Mucosa of stomach (tissue), 1 donor: Measurements from ENCODE around the gene HNRNPM.

Experiments
- H3K27me3 ChIP-seq: one replicate; pipeline ENCODE4 v1.7.0; 2013; ENCODE audit warnings: mild to moderate bottlenecking, low read length; ENCODE audit not compliant: control insufficient read depth, insufficient read depth
- H3K36me3 ChIP-seq: one replicate; pipeline ENCODE4 v1.7.0; 2013; ENCODE audit warnings: low read length; ENCODE audit not compliant: control insufficient read depth, insufficient read depth
- H3K4me1 ChIP-seq: one replicate; pipeline ENCODE4 v1.7.0; 2013; ENCODE audit warnings: mild to moderate bottlenecking, low read length; ENCODE audit not compliant: control insufficient read depth, insufficient read depth
- H3K4me3 ChIP-seq: one replicate; pipeline ENCODE4 v1.7.0; 2013; ENCODE audit warnings: low read length
- H3K9ac ChIP-seq: one replicate; pipeline ENCODE4 v1.7.0; 2013; ENCODE audit warnings: mild to moderate bottlenecking, low read length, moderate library complexity
- H3K9me3 ChIP-seq: one replicate; pipeline ENCODE4 v1.7.0; 2013; ENCODE audit warnings: mild to moderate bottlenecking, low read length, moderate library complexity; ENCODE audit not compliant: control insufficient read depth
- donor health status: Pancreatic carcinoma.

HNRNPM gene, protein sequence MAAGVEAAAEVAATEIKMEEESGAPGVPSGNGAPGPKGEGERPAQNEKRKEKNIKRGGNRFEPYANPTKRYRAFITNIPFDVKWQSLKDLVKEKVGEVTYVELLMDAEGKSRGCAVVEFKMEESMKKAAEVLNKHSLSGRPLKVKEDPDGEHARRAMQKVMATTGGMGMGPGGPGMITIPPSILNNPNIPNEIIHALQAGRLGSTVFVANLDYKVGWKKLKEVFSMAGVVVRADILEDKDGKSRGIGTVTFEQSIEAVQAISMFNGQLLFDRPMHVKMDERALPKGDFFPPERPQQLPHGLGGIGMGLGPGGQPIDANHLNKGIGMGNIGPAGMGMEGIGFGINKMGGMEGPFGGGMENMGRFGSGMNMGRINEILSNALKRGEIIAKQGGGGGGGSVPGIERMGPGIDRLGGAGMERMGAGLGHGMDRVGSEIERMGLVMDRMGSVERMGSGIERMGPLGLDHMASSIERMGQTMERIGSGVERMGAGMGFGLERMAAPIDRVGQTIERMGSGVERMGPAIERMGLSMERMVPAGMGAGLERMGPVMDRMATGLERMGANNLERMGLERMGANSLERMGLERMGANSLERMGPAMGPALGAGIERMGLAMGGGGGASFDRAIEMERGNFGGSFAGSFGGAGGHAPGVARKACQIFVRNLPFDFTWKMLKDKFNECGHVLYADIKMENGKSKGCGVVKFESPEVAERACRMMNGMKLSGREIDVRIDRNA

DNA sequence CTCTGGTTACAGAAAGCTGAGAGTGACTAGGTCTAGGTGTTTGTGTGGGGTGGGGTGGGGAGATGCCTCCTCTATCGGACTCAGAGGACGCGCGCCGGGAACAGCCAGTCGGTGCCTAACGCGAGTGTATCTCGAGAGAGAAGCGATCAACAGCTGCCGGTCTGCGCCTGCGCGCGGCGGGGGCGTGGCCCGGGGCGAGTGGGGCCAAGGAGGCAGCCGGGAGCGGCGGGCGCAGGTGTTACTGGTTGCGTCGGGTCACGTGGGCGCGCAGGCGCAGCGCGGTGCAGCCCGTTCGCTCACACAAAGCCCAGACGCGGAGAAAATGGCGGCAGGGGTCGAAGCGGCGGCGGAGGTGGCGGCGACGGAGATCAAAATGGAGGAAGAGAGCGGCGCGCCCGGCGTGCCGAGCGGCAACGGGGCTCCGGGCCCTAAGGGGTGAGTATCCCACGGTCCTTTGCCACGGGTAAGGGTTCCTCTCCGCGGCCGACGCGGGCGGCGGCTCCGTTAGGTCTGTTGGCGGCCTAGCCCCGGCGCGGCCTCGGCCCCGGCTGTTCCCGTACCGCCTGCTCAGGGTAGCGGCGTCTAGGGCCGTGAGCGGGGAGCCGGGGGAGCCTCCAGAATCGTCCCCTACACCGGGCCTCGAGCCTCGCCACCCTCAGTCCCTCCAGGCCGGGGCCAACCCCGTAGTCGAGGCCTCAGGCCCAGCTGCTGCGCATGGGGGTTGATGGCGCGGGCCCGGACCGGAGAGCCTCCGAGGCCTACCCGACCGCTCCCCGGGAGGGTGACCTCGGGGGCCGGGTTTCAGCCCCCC, at the start of gene HNRNPM:
Gene HNRNPM (plus strand): TSS at position 299 of the 811 bp plus-strand sequence. CDS start 24 bp downstream, at position 323.
- H3K36me3 ChIP-seq: no peaks in the 10 kb centered on the region
- H3K9me3 ChIP-seq: no peaks in the 10 kb centered on the region
- peak within 1 kb of the TSS; percentile 98 for H3K9ac ChIP-seq
- H3K4me1 ChIP-seq: peaks cover 26% of the 10 kb centered on the region
- peak within 1 kb of the TSS; percentile 33 for H3K4me3 ChIP-seq
- no peaks in the 10 kb centered on the region for H3K27me3 ChIP-seq

GRCh38 chr19:8395621-8396082, 49.1 kb upstream of the HNRNPM start:
- H3K9me3 ChIP-seq: no peaks in the 10 kb centered on the region
- H3K4me1 ChIP-seq: peaks cover 44% of the 10 kb centered on the region
- H3K4me3 ChIP-seq: no peak overlapping the region
- H3K27me3 ChIP-seq: no peaks in the 10 kb centered on the region
- no peak overlapping the region for H3K9ac ChIP-seq
- no peaks in the 10 kb centered on the region for H3K36me3 ChIP-seq

GRCh38 chr19:8396185-8396562, 48.6 kb upstream of the HNRNPM start:
- no peak overlapping the region for H3K4me3 ChIP-seq
- H3K9ac ChIP-seq: no peak overlapping the region
- no peaks in the 10 kb centered on the region for H3K27me3 ChIP-seq
- no peaks in the 10 kb centered on the region for H3K36me3 ChIP-seq
- H3K4me1 ChIP-seq: peaks cover 39% of the 10 kb centered on the region
- no peaks in the 10 kb centered on the region for H3K9me3 ChIP-seq

DNA sequence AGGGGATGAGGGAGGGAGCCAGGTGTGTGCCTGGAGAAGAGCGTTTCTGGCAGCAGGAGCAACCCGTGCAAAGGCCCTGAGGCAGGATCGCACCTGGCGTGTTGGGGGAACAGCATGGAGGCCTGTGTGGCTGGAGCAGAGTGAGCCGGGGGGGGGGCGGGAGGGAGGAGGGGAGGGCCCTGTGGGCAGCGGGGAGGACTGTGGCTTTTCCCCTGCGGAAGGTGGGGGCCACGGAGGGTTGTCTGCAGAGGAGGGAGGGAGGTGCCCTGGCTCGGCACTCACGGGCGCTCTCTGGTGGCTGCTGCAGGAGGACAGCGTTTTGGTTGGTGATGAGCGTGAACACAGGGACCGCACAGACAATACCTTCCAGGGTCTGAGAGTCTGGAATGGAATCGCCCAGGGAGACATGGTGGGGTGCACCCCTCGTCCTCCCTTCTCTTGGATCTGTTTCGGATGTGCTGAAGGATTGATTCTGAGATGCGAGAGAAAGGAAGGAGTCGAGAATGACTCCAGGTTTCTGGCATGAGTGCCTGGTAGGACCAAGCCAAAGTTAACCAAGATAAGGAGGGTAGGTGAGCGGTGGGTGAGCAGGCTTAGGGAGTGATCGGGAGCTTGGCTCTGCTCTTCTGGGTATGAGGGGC, 48.1 kb upstream of the HNRNPM start:
- Histone ChIP-seq H3K36me3 (no peaks in the 10 kb centered on the region), H3K27me3 (no peaks in the 10 kb centered on the region), H3K4me3 (no peak overlapping the region), H3K9ac (no peak overlapping the region), H3K4me1 (peaks cover 34% of the 10 kb centered on the region), H3K9me3 (no peaks in the 10 kb centered on the region)

- Histone ChIP-seq H3K4me1 (peaks cover 28% of the 10 kb centered on the region), H3K9ac (no peak overlapping the region), H3K27me3 (no peaks in the 10 kb centered on the region), H3K4me3 (no peak overlapping the region), H3K36me3 (no peaks in the 10 kb centered on the region), H3K9me3 (no peaks in the 10 kb centered on the region)
Observed at GRCh38 chr19:8397271-8397670, 47.5 kb upstream of the HNRNPM start.

DNA sequence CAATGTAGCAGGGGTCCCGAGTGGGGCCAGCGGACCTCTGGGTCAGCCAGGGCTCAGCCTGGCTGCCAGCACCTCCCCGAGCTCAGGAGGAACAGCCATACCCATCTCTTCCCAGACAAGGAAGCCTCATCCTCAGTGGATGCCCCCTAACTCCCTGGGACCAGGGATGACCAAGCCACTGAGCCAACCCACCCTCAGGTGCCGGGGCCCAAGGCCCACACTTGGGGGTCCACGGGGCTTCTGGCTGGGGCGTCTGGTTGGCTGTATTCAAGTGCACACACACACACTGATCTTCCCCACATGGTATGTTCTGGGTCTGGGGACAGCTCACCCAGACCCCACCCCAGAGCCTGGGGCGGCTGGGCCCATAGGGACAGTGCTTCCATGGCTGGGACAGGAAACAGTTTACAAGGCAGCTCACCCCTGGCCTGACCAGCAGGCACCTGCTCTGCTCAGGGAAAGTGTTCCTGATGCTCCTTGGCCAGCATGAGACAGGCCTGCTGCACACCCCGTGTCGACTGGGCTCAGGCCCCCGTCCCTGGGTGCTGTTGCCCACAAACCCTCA, 46.9 kb upstream of the HNRNPM start:
- H3K27me3 ChIP-seq: no peaks in the 10 kb centered on the region
- H3K4me3 ChIP-seq: no peak overlapping the region
- no peaks in the 10 kb centered on the region for H3K9me3 ChIP-seq
- H3K9ac ChIP-seq: no peak overlapping the region
- H3K4me1 ChIP-seq: peaks cover 27% of the 10 kb centered on the region
- H3K36me3 ChIP-seq: no peaks in the 10 kb centered on the region

DNA sequence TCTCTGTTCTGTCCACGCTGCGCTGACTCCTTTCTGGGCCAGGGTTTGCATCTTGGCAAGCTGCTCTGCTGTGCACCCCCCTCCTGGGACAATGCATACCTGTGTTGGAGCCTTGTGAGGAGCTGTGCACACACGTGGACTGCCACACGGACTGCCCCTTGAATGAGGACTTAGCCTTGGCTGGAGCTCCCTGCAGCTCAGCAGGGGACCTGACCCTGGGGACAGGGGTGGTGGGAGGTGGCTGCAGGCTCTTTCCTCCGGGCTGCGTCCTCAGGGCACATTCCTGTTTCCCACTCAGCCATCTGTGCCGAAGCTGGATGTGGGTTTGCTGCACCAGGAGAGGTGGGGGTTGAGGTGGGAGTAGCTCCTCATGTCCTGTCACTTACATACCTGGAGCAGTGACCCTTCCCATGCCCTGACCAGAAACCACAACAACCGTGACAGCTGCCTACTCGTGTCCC, 46.4 kb upstream of the HNRNPM start:
- no peak overlapping the region for H3K9ac ChIP-seq
- no peak overlapping the region for H3K4me3 ChIP-seq
- no peaks in the 10 kb centered on the region for H3K27me3 ChIP-seq
- H3K4me1 ChIP-seq: peaks cover 22% of the 10 kb centered on the region
- no peaks in the 10 kb centered on the region for H3K9me3 ChIP-seq
- no peaks in the 10 kb centered on the region for H3K36me3 ChIP-seq

GRCh38 chr19:8399681-8400188, 45.0 kb upstream of the HNRNPM start:
- Histone ChIP-seq H3K9me3 (no peaks in the 10 kb centered on the region), H3K9ac (no peak overlapping the region), H3K4me1 (peaks cover 10% of the 10 kb centered on the region), H3K36me3 (peaks cover 3% of the 10 kb centered on the region), H3K4me3 (no peak overlapping the region), H3K27me3 (no peaks in the 10 kb centered on the region)

DNA sequence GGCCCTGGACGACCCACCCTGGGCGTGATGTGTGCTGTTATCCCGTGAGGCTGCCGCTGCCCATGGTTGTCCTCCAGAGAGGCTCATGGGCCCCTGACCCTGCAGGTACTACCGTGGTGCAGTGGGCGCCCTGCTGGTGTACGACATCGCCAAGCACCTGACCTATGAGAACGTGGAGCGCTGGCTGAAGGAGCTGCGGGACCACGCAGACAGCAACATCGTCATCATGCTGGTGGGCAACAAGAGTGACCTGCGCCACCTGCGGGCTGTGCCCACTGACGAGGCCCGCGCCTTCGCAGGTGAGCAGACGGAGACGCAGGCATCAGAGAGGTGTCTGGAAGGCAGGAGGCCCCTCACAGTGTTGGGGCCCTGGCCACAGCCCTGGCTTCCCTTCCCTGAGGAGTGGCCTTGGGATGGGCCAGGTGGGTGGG, 42.8 kb upstream of the HNRNPM start:
- Histone ChIP-seq H3K4me1 (peaks cover 3% of the 10 kb centered on the region), H3K36me3 (peaks cover 7% of the 10 kb centered on the region), H3K9ac (no peak overlapping the region), H3K27me3 (no peaks in the 10 kb centered on the region), H3K9me3 (no peaks in the 10 kb centered on the region), H3K4me3 (no peak overlapping the region)

DNA sequence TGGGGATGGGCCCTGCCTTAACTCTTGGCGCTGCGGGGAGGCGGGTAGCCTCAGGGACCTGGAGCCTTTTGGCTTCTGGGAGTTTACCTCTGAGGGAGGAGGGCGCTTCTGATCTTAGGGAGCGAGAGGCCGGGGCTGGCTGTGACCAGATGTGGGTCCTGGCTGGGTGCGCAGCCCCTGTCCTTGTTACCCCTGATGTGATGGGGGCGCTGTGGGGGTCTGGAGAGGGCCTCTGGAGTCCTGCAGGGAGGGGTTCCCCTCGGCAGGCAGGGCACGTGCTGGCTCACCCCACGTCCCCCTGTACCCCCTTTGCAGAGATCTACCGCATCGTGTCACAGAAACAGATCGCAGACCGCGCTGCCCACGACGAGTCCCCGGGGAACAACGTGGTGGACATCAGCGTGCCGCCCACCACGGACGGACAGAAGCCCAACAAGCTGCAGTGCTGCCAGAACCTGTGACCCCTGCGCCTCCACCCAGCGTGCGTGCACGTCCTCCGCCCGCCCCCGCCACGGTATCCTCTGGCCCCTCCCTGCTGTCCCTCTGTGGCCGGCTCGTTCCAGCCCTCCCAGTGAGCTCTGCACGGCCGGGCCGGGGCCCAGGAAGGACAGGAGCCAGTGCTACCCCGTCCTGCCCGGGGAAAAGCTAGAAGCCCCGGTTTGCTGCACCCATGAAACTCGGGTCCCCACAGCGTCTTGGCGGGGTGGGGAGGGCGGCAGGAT, 41.5 kb upstream of the HNRNPM start:
- Histone ChIP-seq H3K36me3 (peaks cover 7% of the 10 kb centered on the region), H3K27me3 (no peaks in the 10 kb centered on the region), H3K9ac (no peak overlapping the region), H3K4me1 (no peaks in the 10 kb centered on the region), H3K9me3 (no peaks in the 10 kb centered on the region), H3K4me3 (no peak overlapping the region)

GRCh38 chr19:8403820-8404109, 41.0 kb upstream of the HNRNPM start:
- peaks cover 7% of the 10 kb centered on the region for H3K36me3 ChIP-seq
- no peaks in the 10 kb centered on the region for H3K9me3 ChIP-seq
- no peak overlapping the region for H3K4me3 ChIP-seq
- H3K4me1 ChIP-seq: no peaks in the 10 kb centered on the region
- H3K27me3 ChIP-seq: no peaks in the 10 kb centered on the region
- no peak overlapping the region for H3K9ac ChIP-seq
